IMR-90 (cell line): ENCODE results near the gene SPSB2. TPM values are rescaled to one million over a fixed set of nuclear protein-coding genes. Genes with fewer than 3 reads are reported as not detected.

Source experiments
- ATAC-seq: fragments of 200-7000 bp; cut with Tn5 transposase; 2 replicates; pipeline ENCODE4 v1.9.1; 2020; ENCODE audit warnings: low read depth, mild to moderate bottlenecking, moderate library complexity
- BruUV-seq: library from RNA; stranded (reverse); fragments of 400-500 nt; replicated peaks from 2 replicates; lab custom pipeline; 2021; lab: Mats Ljungman, UMichigan
- CTCF ChIA-PET: fragments of 300-600 bp; formaldehyde crosslinking; extraction: SDS; loops from one replicate; lab custom pipeline; 2021; ENCODE audit warnings: antibody characterized with exemption; lab: Yijun Ruan, JAX
- POLR2A ChIA-PET: fragments of 300-600 bp; sonication (Branson Sonifier 250); formaldehyde crosslinking; loops from one replicate; lab custom pipeline; 2022; ENCODE audit warnings: antibody characterized with exemption; ENCODE audit not compliant: unreplicated experiment; lab: Charles Lee
- DNase-seq: peaks from one replicate; pipeline ENCODE4 v3.0.0; 2013
- H2AFZ ChIP-seq: replicated peaks from 2 replicates; pipeline ENCODE3; 2013; ENCODE audit warnings: low read length, mild to moderate bottlenecking; ENCODE audit not compliant: poor library complexity
- H2AK5ac ChIP-seq: 2 replicates; pipeline ENCODE4 v1.6.1; 2013; ENCODE audit warnings: low read depth, low read length, inconsistent platforms
- H2AK9ac ChIP-seq: replicated peaks from 2 replicates; pipeline ENCODE3; 2013; ENCODE audit warnings: mild to moderate bottlenecking, low read depth, low read length, moderate library complexity; ENCODE audit not compliant: poor library complexity
- H2BK120ac ChIP-seq: 2 replicates; pipeline ENCODE4 v1.6.1; 2013; ENCODE audit warnings: low read depth, low read length, inconsistent platforms
- H2BK15ac ChIP-seq: 3 replicates; pipeline ENCODE4 v1.6.1; 2013; ENCODE audit warnings: low read depth, low read length, inconsistent platforms
- H2BK20ac ChIP-seq: 2 replicates; pipeline ENCODE4 v1.6.1; 2013; ENCODE audit warnings: low read depth, mild to moderate bottlenecking, inconsistent platforms, low read length, moderate library complexity
- H2BK5ac ChIP-seq: 2 replicates; pipeline ENCODE4 v1.6.1; 2013; ENCODE audit warnings: mild to moderate bottlenecking, low read depth, low read length, inconsistent platforms; ENCODE audit not compliant: poor library complexity, severe bottlenecking
- H3K14ac ChIP-seq: replicated peaks from 2 replicates; pipeline ENCODE4 v1.6.1; 2013; ENCODE audit warnings: low read depth, low read length, inconsistent platforms
- H3K18ac ChIP-seq: 2 replicates; pipeline ENCODE4 v1.6.1; 2013; ENCODE audit warnings: low read depth, low read length, control low read depth
- H3K23ac ChIP-seq: 2 replicates; pipeline ENCODE4 v1.6.1; 2013; ENCODE audit warnings: low read depth, low read length, inconsistent platforms
- H3K27ac ChIP-seq: 2 replicates; pipeline ENCODE4 v1.5.1; 2013; ENCODE audit warnings: mild to moderate bottlenecking, control low read depth, low read length; ENCODE audit not compliant: insufficient read depth
- H3K27me3 ChIP-seq: 2 replicates; pipeline ENCODE4 v1.6.1; 2013; ENCODE audit warnings: low read length; ENCODE audit not compliant: control insufficient read depth, insufficient read depth
- H3K36me3 ChIP-seq: 2 replicates; pipeline ENCODE4 v1.6.1; 2013; ENCODE audit warnings: low read length, mixed read lengths; ENCODE audit not compliant: control insufficient read depth, insufficient read depth
- H3K4ac ChIP-seq: 2 replicates; pipeline ENCODE4 v1.6.1; 2013; ENCODE audit warnings: low read depth, low read length, inconsistent platforms
- H3K4me1 ChIP-seq: 2 replicates; pipeline ENCODE4 v1.6.1; 2013; ENCODE audit warnings: low read length, mixed read lengths; ENCODE audit not compliant: control insufficient read depth, insufficient read depth
- H3K4me2 ChIP-seq: 2 replicates; pipeline ENCODE4 v1.6.1; 2013; ENCODE audit warnings: low read depth, mild to moderate bottlenecking, control low read depth, low read length, moderate library complexity
- H3K4me3 ChIP-seq: 2 replicates; pipeline ENCODE4 v1.5.1; 2013; ENCODE audit warnings: low read depth, mild to moderate bottlenecking, control low read depth, low read length, moderate library complexity; ENCODE audit not compliant: insufficient read depth
- H3K56ac ChIP-seq: 2 replicates; pipeline ENCODE4 v1.6.1; 2013; ENCODE audit warnings: low read length, inconsistent platforms; ENCODE audit not compliant: insufficient read depth; ENCODE audit errors: extremely low read depth
- H3K79me1 ChIP-seq, 2 experiments: 2 replicates each; pipeline ENCODE4 v1.6.1; 2013; ENCODE audit warnings: low read length in 2 of 2, inconsistent platforms in 1 of 2, low read depth in 1 of 2
- H3K9ac ChIP-seq: 2 replicates; pipeline ENCODE4 v1.6.1; 2013; ENCODE audit warnings: low read depth, low read length, control low read depth
- H3K9me1 ChIP-seq: 2 replicates; pipeline ENCODE4 v1.6.1; 2013; ENCODE audit warnings: low read length, inconsistent platforms; ENCODE audit not compliant: insufficient read depth
- H3K9me3 ChIP-seq: 2 replicates; pipeline ENCODE4 v1.6.1; 2013; ENCODE audit warnings: low read length; ENCODE audit not compliant: control insufficient read depth, insufficient read depth
- H4K20me1 ChIP-seq: 2 replicates; pipeline ENCODE4 v1.6.1; 2013; ENCODE audit warnings: low read length, inconsistent platforms; ENCODE audit not compliant: insufficient read depth
- H4K5ac ChIP-seq: 2 replicates; pipeline ENCODE4 v1.6.1; 2013; ENCODE audit warnings: mild to moderate bottlenecking, low read depth, low read length, control low read depth
- H4K8ac ChIP-seq, 2 experiments: 2 replicates each; pipeline ENCODE4 v1.6.1; 2013; ENCODE audit warnings: low read depth in 2 of 2, low read length in 2 of 2, control low read depth in 1 of 2, inconsistent platforms in 1 of 2
- H4K91ac ChIP-seq: 2 replicates; pipeline ENCODE4 v1.6.1; 2013; ENCODE audit warnings: low read depth, low read length, inconsistent platforms; ENCODE audit not compliant: insufficient read depth
- BHLHE40 ChIP-seq: fragments of 150-350 bp; IDR thresholded peaks from 2 replicates; pipeline ENCODE4 v1.6.1; 2016; ENCODE audit warnings: mild to moderate bottlenecking, low read depth, low read length
- CEBPB ChIP-seq: IDR thresholded peaks from 2 replicates; pipeline ENCODE4 v1.6.1; 2012; ENCODE audit warnings: low read depth, low read length, improper control_type of control experiment
- CHD1 ChIP-seq: IDR thresholded peaks from 2 replicates; pipeline ENCODE4 v1.6.1; 2012; ENCODE audit warnings: low read depth, low read length, improper control_type of control experiment
- FOS ChIP-seq: fragments of 150-350 bp; IDR thresholded peaks from 2 replicates; pipeline ENCODE4 v1.6.1; 2016; ENCODE audit warnings: low read depth, low read length
- MAFK ChIP-seq: IDR thresholded peaks from 2 replicates; pipeline ENCODE4 v1.6.1; 2012; ENCODE audit warnings: low read depth, low read length, improper control_type of control experiment
- MXI1 ChIP-seq: IDR thresholded peaks from 2 replicates; pipeline ENCODE4 v1.6.1; 2012; ENCODE audit warnings: low read depth, mild to moderate bottlenecking, low read length, moderate library complexity, borderline replicate concordance
- POLR2A ChIP-seq: IDR thresholded peaks from 2 replicates; pipeline ENCODE4 v1.6.1; 2012; ENCODE audit warnings: mild to moderate bottlenecking, low read depth, low read length
- RAD21 ChIP-seq: IDR thresholded peaks from 2 replicates; pipeline ENCODE4 v1.6.1; 2012; ENCODE audit warnings: low read length, improper control_type of control experiment
- RCOR1 ChIP-seq: IDR thresholded peaks from 2 replicates; pipeline ENCODE4 v1.6.1; 2012; ENCODE audit warnings: mild to moderate bottlenecking, low read length, improper control_type of control experiment; ENCODE audit not compliant: insufficient replicate concordance
- RFX5 ChIP-seq: IDR thresholded peaks from 2 replicates; pipeline ENCODE4 v1.8.0; 2012; ENCODE audit warnings: low read depth, mild to moderate bottlenecking, low read length, moderate library complexity
- WGBS, 2 experiments: methylation state at CpG; one replicate each; pipeline versions ENCODE4 v1.1.5 to v1.1.7; 2013; ENCODE audit warnings: missing lambda C conversion rate in 2 of 2; ENCODE audit not compliant: insufficient read length in 1 of 2; ENCODE audit errors: extremely low coverage in 2 of 2; 5-methylcytosine and 5-hydroxymethylcytosine counted together
- dilution Hi-C: fragments of 300-500 bp; cut with HindIII; formaldehyde crosslinking; loops from one replicate; pipeline ENCODE4 v1.14.3; 2018; ENCODE audit warnings: low sequenced_read_pairs; ENCODE audit not compliant: unreplicated experiment
- in situ Hi-C: fragments of 300-500 bp; cut with MboI; formaldehyde crosslinking; loops from 3 replicates; pipeline ENCODE4 v1.14.3; 2019; ENCODE audit warnings: low sequenced_read_pairs, inconsistent platforms, mixed read lengths
- intact Hi-C: fragments of 100-400 bp; cut with micrococcal nuclease; formaldehyde crosslinking; loops from 2 replicates; pipeline ENCODE4 v1.10.0; 2022
- polyA plus RNA-seq, 3 experiments: library from polyadenylated mRNA; depleted of rRNA; stranded (reverse); fragments of >200 nt; gene quantifications; 2 replicates each; pipeline ENCODE4 v1.2.3, GENCODE V29; 2012; ENCODE audit warnings: low replicate concordance in 1 of 3
- total RNA-seq: library from RNA; depleted of rRNA; stranded (reverse); fragments of >200 nt; gene quantifications from 2 replicates; pipeline ENCODE4 v1.2.3, GENCODE V29; 2012
- TF ChIP-seq, protein P1 (sequence below): fragments of 150-350 bp; IDR thresholded peaks from 2 replicates; pipeline ENCODE4 v1.6.1; 2017; ENCODE audit warnings: mild to moderate bottlenecking, antibody characterized with exemption, low read length, low read depth
- TF ChIP-seq, protein P2 (sequence below): fragments of 150-350 bp; IDR thresholded peaks from 2 replicates; pipeline ENCODE4 v1.6.1; 2016; ENCODE audit warnings: low read depth, mild to moderate bottlenecking, low read length, moderate library complexity, borderline replicate concordance
- TF ChIP-seq, protein P3 (sequence below): conservative IDR thresholded peaks from 2 replicates; pipeline ENCODE4 v1.5.1; 2012; ENCODE audit warnings: mild to moderate bottlenecking, low read depth, low read length, improper control_type of control experiment

Gene SPSB2
- total and polyA plus RNA-seq, 2 of the 4 experiments (the other 2 are of a cell fraction) = 1.3 to 4.1 TPM

DNA sequence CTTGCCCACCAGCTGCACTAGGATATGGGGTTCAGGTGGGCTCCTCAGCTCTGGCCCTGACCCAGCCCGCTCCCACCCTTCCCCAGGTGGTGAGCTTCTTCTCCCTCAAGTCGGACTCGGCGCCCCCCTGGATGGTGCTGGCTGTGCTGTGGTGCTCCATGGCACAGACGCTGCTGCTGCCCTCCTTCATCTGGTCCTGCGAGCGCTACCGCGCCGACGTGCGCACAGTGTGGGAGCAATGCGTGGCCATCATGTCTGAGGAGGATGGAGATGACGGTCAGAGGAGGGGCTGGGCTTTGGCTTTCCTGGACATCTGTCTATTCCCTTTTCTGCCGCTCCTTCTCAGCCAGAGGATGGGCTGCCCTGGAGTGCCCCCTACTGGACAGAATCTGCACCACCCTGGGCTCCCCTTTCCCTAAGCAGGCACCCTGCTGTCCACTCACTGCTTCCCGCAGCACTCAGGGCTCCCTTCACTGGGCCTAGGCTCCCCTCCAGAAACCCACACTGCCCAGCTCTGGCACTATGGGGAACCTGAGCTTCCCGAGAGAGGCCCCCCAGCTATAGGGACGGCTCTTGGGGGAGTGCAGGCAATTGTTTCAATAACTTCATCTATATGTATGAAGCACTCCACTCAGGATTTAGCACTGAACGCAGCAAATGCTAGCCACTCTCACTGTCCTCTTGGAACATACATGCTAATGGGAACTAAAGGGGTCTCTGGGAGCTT, 47.5 kb downstream of the SPSB2 start:
- peaks cover 3% of the 10 kb centered on the region for H3K36me3 ChIP-seq
- H4K91ac ChIP-seq = peak overlapping the region; percentile 38; the same call in 1 of the 2 replicates
- peaks cover 2% of the 10 kb centered on the region; the same call in 1 of the 2 replicates for H3K27me3 ChIP-seq
- no TSS peak for BruUV-seq
- H2BK20ac ChIP-seq = no peak overlapping the region
- intact Hi-C loops (loop anchor here (1.0 to 5.0 kb wide), 6 partner anchors 47 to 209 kb away; partner anchors contain the start of genes MLF2 and ZNF384), dilution Hi-C loops (no loop called here), in situ Hi-C loops (loop anchor here (5.0 to 10.0 kb wide), 2 partner anchors 73 to 211 kb away; partner anchors contain the start of gene MLF2)
- H3K9me1 ChIP-seq = peaks cover 6% of the 10 kb centered on the region
- no peak overlapping the region for H3K56ac ChIP-seq
- no peak overlapping the region for H3K18ac ChIP-seq
- no peak overlapping the region for H2BK15ac ChIP-seq
- CTCF ChIA-PET = interaction anchor here (1.0 kb wide), 1 partner anchor 59 kb away, joined by 4 read pairs; the partner anchor contains the start of gene PTMS
- peak overlapping the region; percentile 18; the same call in 1 of the 2 replicates for H3K4me3 ChIP-seq
- H3K9ac ChIP-seq = no peak overlapping the region
- peak overlapping the region; percentile 89 for H2AFZ ChIP-seq
- peak overlapping the region; percentile 73 for H3K4me2 ChIP-seq
- peak overlapping the region; percentile 69 for H2AK5ac ChIP-seq
- no peak overlapping the region; the same call in 1 of the 2 replicates for H4K5ac ChIP-seq
- peak; percentile 47 for ATAC-seq
- POLR2A ChIA-PET = no interaction called here
- H2BK120ac ChIP-seq = 0 out of 2 replicates have a peak overlapping the region, but pooled peaks have one; percentile 4
- H4K20me1 ChIP-seq = peaks cover 9% of the 10 kb centered on the region; the same call in 1 of the 2 replicates
- H3K4ac ChIP-seq = peak overlapping the region; percentile 68
- no peak overlapping the region for H3K27ac ChIP-seq
- 18% methylated on average over 2 of the region's 19 CpGs; no CpG with 5 or more reads in 1 of the 2 experiments for WGBS, 2 experiments
- H3K23ac ChIP-seq = peak overlapping the region; percentile 19
- no peaks in the 10 kb centered on the region for H3K9me3 ChIP-seq
- H3K79me1 ChIP-seq = peaks cover 11 to 52% of the 10 kb centered on the region in 2 experiments; a peak in 3 of 4 replicates
- H3K14ac ChIP-seq = peak overlapping the region; percentile 67
- peak overlapping the region; percentile 94 for H2AK9ac ChIP-seq
- H4K8ac ChIP-seq = peak overlapping the region in 1 of 2 experiments; percentile 78; a peak in 1 of 4 replicates
- DNase-seq = peak; percentile 84
- H2BK5ac ChIP-seq = no peak overlapping the region
- peaks cover 25% of the 10 kb centered on the region for H3K4me1 ChIP-seq
- TF ChIP-seq MXI1 = peak; percentile 24; the same call in 1 of the 2 replicates
- no peak for TF ChIP-seq BHLHE40
- TF ChIP-seq, protein P1, sequence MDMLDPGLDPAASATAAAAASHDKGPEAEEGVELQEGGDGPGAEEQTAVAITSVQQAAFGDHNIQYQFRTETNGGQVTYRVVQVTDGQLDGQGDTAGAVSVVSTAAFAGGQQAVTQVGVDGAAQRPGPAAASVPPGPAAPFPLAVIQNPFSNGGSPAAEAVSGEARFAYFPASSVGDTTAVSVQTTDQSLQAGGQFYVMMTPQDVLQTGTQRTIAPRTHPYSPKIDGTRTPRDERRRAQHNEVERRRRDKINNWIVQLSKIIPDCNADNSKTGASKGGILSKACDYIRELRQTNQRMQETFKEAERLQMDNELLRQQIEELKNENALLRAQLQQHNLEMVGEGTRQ = no peak
- TF ChIP-seq, protein P2, sequence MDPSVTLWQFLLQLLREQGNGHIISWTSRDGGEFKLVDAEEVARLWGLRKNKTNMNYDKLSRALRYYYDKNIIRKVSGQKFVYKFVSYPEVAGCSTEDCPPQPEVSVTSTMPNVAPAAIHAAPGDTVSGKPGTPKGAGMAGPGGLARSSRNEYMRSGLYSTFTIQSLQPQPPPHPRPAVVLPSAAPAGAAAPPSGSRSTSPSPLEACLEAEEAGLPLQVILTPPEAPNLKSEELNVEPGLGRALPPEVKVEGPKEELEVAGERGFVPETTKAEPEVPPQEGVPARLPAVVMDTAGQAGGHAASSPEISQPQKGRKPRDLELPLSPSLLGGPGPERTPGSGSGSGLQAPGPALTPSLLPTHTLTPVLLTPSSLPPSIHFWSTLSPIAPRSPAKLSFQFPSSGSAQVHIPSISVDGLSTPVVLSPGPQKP = no peak
- TF ChIP-seq, protein P3, sequence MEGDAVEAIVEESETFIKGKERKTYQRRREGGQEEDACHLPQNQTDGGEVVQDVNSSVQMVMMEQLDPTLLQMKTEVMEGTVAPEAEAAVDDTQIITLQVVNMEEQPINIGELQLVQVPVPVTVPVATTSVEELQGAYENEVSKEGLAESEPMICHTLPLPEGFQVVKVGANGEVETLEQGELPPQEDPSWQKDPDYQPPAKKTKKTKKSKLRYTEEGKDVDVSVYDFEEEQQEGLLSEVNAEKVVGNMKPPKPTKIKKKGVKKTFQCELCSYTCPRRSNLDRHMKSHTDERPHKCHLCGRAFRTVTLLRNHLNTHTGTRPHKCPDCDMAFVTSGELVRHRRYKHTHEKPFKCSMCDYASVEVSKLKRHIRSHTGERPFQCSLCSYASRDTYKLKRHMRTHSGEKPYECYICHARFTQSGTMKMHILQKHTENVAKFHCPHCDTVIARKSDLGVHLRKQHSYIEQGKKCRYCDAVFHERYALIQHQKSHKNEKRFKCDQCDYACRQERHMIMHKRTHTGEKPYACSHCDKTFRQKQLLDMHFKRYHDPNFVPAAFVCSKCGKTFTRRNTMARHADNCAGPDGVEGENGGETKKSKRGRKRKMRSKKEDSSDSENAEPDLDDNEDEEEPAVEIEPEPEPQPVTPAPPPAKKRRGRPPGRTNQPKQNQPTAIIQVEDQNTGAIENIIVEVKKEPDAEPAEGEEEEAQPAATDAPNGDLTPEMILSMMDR = peak; percentile 97
- no peak for TF ChIP-seq MAFK
- TF ChIP-seq CHD1 = no peak
- no peak for TF ChIP-seq POLR2A
- TF ChIP-seq FOS = no peak
- TF ChIP-seq RCOR1 = peak; percentile 30
- no peak for TF ChIP-seq RFX5
- no peak for TF ChIP-seq CEBPB
- peak; percentile 96 for TF ChIP-seq RAD21
